BE2C (cell line): ENCODE measurements around the gene FSTL4.

Source experiments
- DNase-seq: peaks from one replicate; pipeline ENCODE4 v3.0.0-alpha.2; 2020
- H3K27me3 ChIP-seq: fragments of 250-450 bp; sonication (Bioruptor Pico); 2 replicates; pipeline ENCODE4 v1.5.1; 2020; ENCODE audit warnings: mild to moderate bottlenecking
- H3K36me3 ChIP-seq: fragments of 250-450 bp; sonication (Bioruptor Pico); 2 replicates; pipeline ENCODE4 v1.5.1; 2020; ENCODE audit warnings: mild to moderate bottlenecking
- H3K4me1 ChIP-seq: fragments of 250-450 bp; sonication (Bioruptor Pico); 2 replicates; pipeline ENCODE4 v1.5.1; 2020
- H3K4me3 ChIP-seq: 2 replicates; pipeline ENCODE4 v1.5.1; 2011; ENCODE audit warnings: low read depth, low read length
- H3K9me3 ChIP-seq: fragments of 250-450 bp; sonication (Bioruptor Pico); 2 replicates; pipeline ENCODE4 v1.5.1; 2020
- CTCF ChIP-seq: IDR thresholded peaks from 2 replicates; pipeline ENCODE4 v1.5.1; 2012; ENCODE audit warnings: mild to moderate bottlenecking, low read depth, low read length

The FSTL4 gene

GRCh38 chr5:133371371-133372155 lies 240.8 kb downstream of the FSTL4 start:
- Histone ChIP-seq H3K9me3 (no peaks in the 10 kb centered on the region), H3K27me3 (no peaks in the 10 kb centered on the region), H3K36me3 (no peaks in the 10 kb centered on the region), H3K4me3 (no peak overlapping the region), H3K4me1 (no peaks in the 10 kb centered on the region)
- no peak for DNase-seq
- no peak for TF ChIP-seq CTCF

GRCh38 chr5:133370904-133371303 lies 241.4 kb downstream of the FSTL4 start:
- Histone ChIP-seq H3K27me3 (no peaks in the 10 kb centered on the region), H3K4me3 (no peak overlapping the region), H3K9me3 (no peaks in the 10 kb centered on the region), H3K4me1 (no peaks in the 10 kb centered on the region), H3K36me3 (no peaks in the 10 kb centered on the region)
- no peak for DNase-seq
- TF ChIP-seq CTCF: no peak

GRCh38 chr5:133370036-133370831 lies 242.1 kb downstream of the FSTL4 start:
- no peaks in the 10 kb centered on the region for H3K36me3 ChIP-seq
- no peak overlapping the region for H3K4me3 ChIP-seq
- H3K9me3 ChIP-seq: no peaks in the 10 kb centered on the region
- H3K27me3 ChIP-seq: no peaks in the 10 kb centered on the region
- no peak for TF ChIP-seq CTCF
- no peaks in the 10 kb centered on the region for H3K4me1 ChIP-seq
- DNase-seq: no peak

GRCh38 chr5:133368916-133369783 lies 243.2 kb downstream of the FSTL4 start:
- no peak for TF ChIP-seq CTCF
- H3K9me3 ChIP-seq: no peaks in the 10 kb centered on the region
- H3K4me3 ChIP-seq: no peak overlapping the region
- no peak for DNase-seq
- no peaks in the 10 kb centered on the region for H3K27me3 ChIP-seq
- H3K4me1 ChIP-seq: no peaks in the 10 kb centered on the region
- H3K36me3 ChIP-seq: no peaks in the 10 kb centered on the region

- no peak for DNase-seq
- H3K4me3 ChIP-seq: no peak overlapping the region
- H3K36me3 ChIP-seq: no peaks in the 10 kb centered on the region
- no peaks in the 10 kb centered on the region for H3K27me3 ChIP-seq
- no peak for TF ChIP-seq CTCF
- no peaks in the 10 kb centered on the region for H3K4me1 ChIP-seq
- H3K9me3 ChIP-seq: no peaks in the 10 kb centered on the region
Observed at GRCh38 chr5:133367984-133368383, 244.4 kb downstream of the FSTL4 start.
